ENCODE data around the gene SCFD1. TPM values are rescaled to one million over a fixed set of nuclear protein-coding genes. Genes with fewer than 3 reads are reported as not detected.

SCFD1 gene
- 107 TPM for polyA plus RNA-seq (2013, experiment 1 of 2)
- 114 TPM for polyA plus RNA-seq (2013, experiment 2 of 2)

DNA sequence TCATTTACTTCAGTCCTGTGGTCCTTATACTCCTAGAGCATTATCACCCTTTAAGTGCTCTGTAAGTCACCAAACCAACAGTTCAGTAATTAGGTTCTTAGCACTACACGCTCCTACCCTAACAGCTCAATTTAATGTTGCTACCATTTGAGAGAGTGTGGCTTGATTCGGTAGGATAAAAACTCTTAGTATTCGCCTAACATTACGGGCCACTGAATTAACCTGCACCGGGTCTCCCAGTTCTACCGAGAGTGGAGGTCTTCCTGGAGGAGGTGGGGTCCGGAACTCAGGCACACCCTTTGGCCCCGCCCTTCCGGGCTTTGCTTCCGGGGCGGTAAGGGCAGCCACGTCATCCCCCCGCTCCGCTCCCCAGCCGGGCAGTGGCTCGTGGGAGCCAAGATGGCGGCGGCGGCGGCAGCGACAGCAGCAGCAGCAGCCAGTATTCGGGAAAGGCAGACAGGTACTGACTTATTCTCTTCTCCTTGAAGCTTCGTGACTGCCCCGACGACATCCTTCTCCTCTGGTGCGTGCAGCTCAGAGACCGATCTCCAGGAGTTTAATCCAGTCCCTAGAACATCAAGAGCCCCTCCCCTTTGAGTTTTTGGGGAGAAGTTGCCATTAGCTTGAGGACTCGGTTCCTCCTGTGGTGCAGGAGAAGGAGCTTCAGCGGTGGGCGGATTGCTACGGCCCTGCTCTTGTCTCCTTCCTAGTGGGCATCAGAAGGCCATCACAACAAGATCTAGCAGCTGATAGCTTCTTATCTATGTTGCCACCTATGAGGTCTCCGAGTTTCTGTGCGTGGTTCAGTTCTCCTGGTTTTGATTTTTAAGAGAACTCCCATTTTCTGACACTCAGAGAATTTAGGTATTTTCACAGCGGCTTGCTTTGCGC, at the start of gene SCFD1:
Gene SCFD1 (plus strand): TSS at position 380 of the 891 bp plus-strand sequence. CDS start 20 bp downstream, at position 400.
- Histone ChIP-seq H3K23ac (ENCODE audit: low read length in 2 of 2) (peak within 1 kb of the TSS in 1 of 2 experiments; percentile 72), H3K9ac (ENCODE audit: low read length) (peak within 1 kb of the TSS; percentile 96), H3K27me3 (ENCODE audit: control insufficient read depth in 1 of 2, insufficient read depth in 1 of 2, low read length in 2 of 2) (no peaks in the 10 kb centered on the region), H3K36me3 (ENCODE audit: control insufficient read depth in 1 of 2, insufficient read depth in 2 of 2, low read depth in 1 of 2, low read length in 2 of 2) (peaks cover 0 to under 1% of the 10 kb centered on the region in 2 experiments), H3K79me1 (replicated peaks; ENCODE audit: low read length, poor library complexity, severe bottlenecking) (peaks cover 2% of the 10 kb centered on the region), H2BK12ac (ENCODE audit: low read length in 2 of 2) (peak within 1 kb of the TSS in 1 of 2 experiments; percentile 78), H3K14ac (ENCODE audit: low read length in 2 of 2) (peak within 1 kb of the TSS in 1 of 2 experiments; percentile 97), H3K9me3 (ENCODE audit: control insufficient read depth, low read length) (no peaks in the 10 kb centered on the region), H3K4me3 (ENCODE audit: insufficient read depth in 1 of 2, low read depth in 1 of 2, low read length in 2 of 2) (peak within 1 kb of the TSS; percentile 86 to 92), H4K8ac (ENCODE audit: low read length) (peak within 1 kb of the TSS; percentile 87), H3K4ac (ENCODE audit: low read depth in 1 of 2, low read length in 2 of 2) (peak within 1 kb of the TSS; percentile 91 to 93), H2AFZ (ENCODE audit: low read depth, low read length) (peak within 1 kb of the TSS; percentile 76), H4K91ac (ENCODE audit: low read length) (peak within 1 kb of the TSS; percentile 91), H3K4me1 (ENCODE audit: control insufficient read depth, insufficient read depth, low read depth, low read length) (peaks cover 10% of the 10 kb centered on the region), H3K4me2 (ENCODE audit: low read length, poor library complexity, severe bottlenecking) (peak within 1 kb of the TSS; percentile 62), H2BK120ac (ENCODE audit: low read depth, low read length) (peak within 1 kb of the TSS; percentile 68), H2BK15ac (ENCODE audit: low read depth, poor library complexity, severe bottlenecking) (peak within 1 kb of the TSS; percentile 56), H2AK5ac (ENCODE audit: low read length, severe bottlenecking) (peak within 1 kb of the TSS; percentile 94), H2BK5ac (ENCODE audit: low read depth, low read length, poor library complexity, severe bottlenecking) (peak within 1 kb of the TSS; percentile 97), H3K18ac (ENCODE audit: low read depth in 1 of 2, low read length in 2 of 2) (peak within 1 kb of the TSS; percentile 96 to 98), H3K27ac (ENCODE audit: low read length, poor library complexity, severe bottlenecking) (peak within 1 kb of the TSS; percentile 98)
- 2% methylated on average over 26 of the region's 35 CpGs for WGBS
- DNase-seq: peak; percentile 91

GRCh38 chr14:30572771-30573170, 49.3 kb upstream of the SCFD1 start:
- Histone ChIP-seq H3K23ac (ENCODE audit: low read length in 2 of 2) (no peak overlapping the region), H4K91ac (ENCODE audit: low read length) (no peak overlapping the region), H3K4me2 (ENCODE audit: low read length, poor library complexity, severe bottlenecking) (no peak overlapping the region), H3K9me3 (ENCODE audit: control insufficient read depth, low read length) (no peaks in the 10 kb centered on the region), H4K8ac (ENCODE audit: low read length) (no peak overlapping the region), H3K4me1 (ENCODE audit: control insufficient read depth, insufficient read depth, low read depth, low read length) (no peaks in the 10 kb centered on the region), H3K14ac (ENCODE audit: low read length in 2 of 2) (no peak overlapping the region), H3K27ac (ENCODE audit: low read length, poor library complexity, severe bottlenecking) (no peak overlapping the region), H2BK15ac (ENCODE audit: low read depth, poor library complexity, severe bottlenecking) (no peak overlapping the region), H2AK5ac (ENCODE audit: low read length, severe bottlenecking) (no peak overlapping the region), H3K18ac (ENCODE audit: low read depth in 1 of 2, low read length in 2 of 2) (no peak overlapping the region), H2BK12ac (ENCODE audit: low read length in 2 of 2) (no peak overlapping the region), H2BK5ac (ENCODE audit: low read depth, low read length, poor library complexity, severe bottlenecking) (no peak overlapping the region), H3K27me3 (ENCODE audit: control insufficient read depth in 1 of 2, insufficient read depth in 1 of 2, low read length in 2 of 2) (no peaks in the 10 kb centered on the region), H3K4me3 (ENCODE audit: insufficient read depth in 1 of 2, low read depth in 1 of 2, low read length in 2 of 2) (no peak overlapping the region), H3K9ac (ENCODE audit: low read length) (peak overlapping the region; percentile 14), H2AFZ (ENCODE audit: low read depth, low read length) (no peak overlapping the region), H3K36me3 (ENCODE audit: control insufficient read depth in 1 of 2, insufficient read depth in 2 of 2, low read depth in 1 of 2, low read length in 2 of 2) (no peaks in the 10 kb centered on the region), H3K79me1 (replicated peaks; ENCODE audit: low read length, poor library complexity, severe bottlenecking) (no peaks in the 10 kb centered on the region), H3K4ac (ENCODE audit: low read depth in 1 of 2, low read length in 2 of 2) (no peak overlapping the region), H2BK120ac (ENCODE audit: low read depth, low read length) (no peak overlapping the region)
- no CpG with 5 or more reads among the region's 1 CpG for WGBS
- DNase-seq: no peak

- Histone ChIP-seq H3K4me1 (ENCODE audit: control insufficient read depth, insufficient read depth, low read depth, low read length) (no peaks in the 10 kb centered on the region), H3K23ac (ENCODE audit: low read length in 2 of 2) (no peak overlapping the region), H2BK120ac (ENCODE audit: low read depth, low read length) (no peak overlapping the region), H2BK15ac (ENCODE audit: low read depth, poor library complexity, severe bottlenecking) (no peak overlapping the region), H3K36me3 (ENCODE audit: control insufficient read depth in 1 of 2, insufficient read depth in 2 of 2, low read depth in 1 of 2, low read length in 2 of 2) (no peaks in the 10 kb centered on the region), H2AK5ac (ENCODE audit: low read length, severe bottlenecking) (no peak overlapping the region), H2BK12ac (ENCODE audit: low read length in 2 of 2) (no peak overlapping the region), H3K9me3 (ENCODE audit: control insufficient read depth, low read length) (no peaks in the 10 kb centered on the region), H4K91ac (ENCODE audit: low read length) (no peak overlapping the region), H3K4ac (ENCODE audit: low read depth in 1 of 2, low read length in 2 of 2) (no peak overlapping the region), H3K79me1 (replicated peaks; ENCODE audit: low read length, poor library complexity, severe bottlenecking) (no peaks in the 10 kb centered on the region), H3K4me3 (ENCODE audit: insufficient read depth in 1 of 2, low read depth in 1 of 2, low read length in 2 of 2) (no peak overlapping the region), H4K8ac (ENCODE audit: low read length) (no peak overlapping the region), H3K27me3 (ENCODE audit: control insufficient read depth in 1 of 2, insufficient read depth in 1 of 2, low read length in 2 of 2) (no peaks in the 10 kb centered on the region), H3K14ac (ENCODE audit: low read length in 2 of 2) (no peak overlapping the region), H3K9ac (ENCODE audit: low read length) (peak overlapping the region; percentile 14), H2BK5ac (ENCODE audit: low read depth, low read length, poor library complexity, severe bottlenecking) (no peak overlapping the region), H3K18ac (ENCODE audit: low read depth in 1 of 2, low read length in 2 of 2) (no peak overlapping the region), H3K27ac (ENCODE audit: low read length, poor library complexity, severe bottlenecking) (no peak overlapping the region), H2AFZ (ENCODE audit: low read depth, low read length) (no peak overlapping the region), H3K4me2 (ENCODE audit: low read length, poor library complexity, severe bottlenecking) (no peak overlapping the region)
- 87% methylated on average over 5 of the region's 5 CpGs for WGBS
- DNase-seq: peak; percentile 83
Measured at GRCh38 chr14:30573226-30573814, 48.8 kb upstream of the SCFD1 start.

- Histone ChIP-seq H4K91ac (ENCODE audit: low read length) (no peak overlapping the region), H2AFZ (ENCODE audit: low read depth, low read length) (no peak overlapping the region), H2BK15ac (ENCODE audit: low read depth, poor library complexity, severe bottlenecking) (no peak overlapping the region), H3K14ac (ENCODE audit: low read length in 2 of 2) (no peak overlapping the region), H3K9ac (ENCODE audit: low read length) (no peak overlapping the region), H3K27me3 (ENCODE audit: control insufficient read depth in 1 of 2, insufficient read depth in 1 of 2, low read length in 2 of 2) (no peaks in the 10 kb centered on the region), H2BK5ac (ENCODE audit: low read depth, low read length, poor library complexity, severe bottlenecking) (no peak overlapping the region), H3K4ac (ENCODE audit: low read depth in 1 of 2, low read length in 2 of 2) (no peak overlapping the region), H3K27ac (ENCODE audit: low read length, poor library complexity, severe bottlenecking) (no peak overlapping the region), H2BK120ac (ENCODE audit: low read depth, low read length) (no peak overlapping the region), H3K79me1 (replicated peaks; ENCODE audit: low read length, poor library complexity, severe bottlenecking) (no peaks in the 10 kb centered on the region), H4K8ac (ENCODE audit: low read length) (no peak overlapping the region), H3K9me3 (ENCODE audit: control insufficient read depth, low read length) (no peaks in the 10 kb centered on the region), H2BK12ac (ENCODE audit: low read length in 2 of 2) (no peak overlapping the region), H3K4me2 (ENCODE audit: low read length, poor library complexity, severe bottlenecking) (no peak overlapping the region), H3K18ac (ENCODE audit: low read depth in 1 of 2, low read length in 2 of 2) (no peak overlapping the region), H3K4me3 (ENCODE audit: insufficient read depth in 1 of 2, low read depth in 1 of 2, low read length in 2 of 2) (no peak overlapping the region), H3K23ac (ENCODE audit: low read length in 2 of 2) (no peak overlapping the region), H3K36me3 (ENCODE audit: control insufficient read depth in 1 of 2, insufficient read depth in 2 of 2, low read depth in 1 of 2, low read length in 2 of 2) (no peaks in the 10 kb centered on the region), H3K4me1 (ENCODE audit: control insufficient read depth, insufficient read depth, low read depth, low read length) (no peaks in the 10 kb centered on the region), H2AK5ac (ENCODE audit: low read length, severe bottlenecking) (no peak overlapping the region)
- 96% methylated on average over 2 of the region's 2 CpGs for WGBS
- no peak for DNase-seq
Measured at GRCh38 chr14:30573966-30574365, 48.2 kb upstream of the SCFD1 start.
